ENCODE measurements around the gene COL9A3.

The COL9A3 gene

DNA sequence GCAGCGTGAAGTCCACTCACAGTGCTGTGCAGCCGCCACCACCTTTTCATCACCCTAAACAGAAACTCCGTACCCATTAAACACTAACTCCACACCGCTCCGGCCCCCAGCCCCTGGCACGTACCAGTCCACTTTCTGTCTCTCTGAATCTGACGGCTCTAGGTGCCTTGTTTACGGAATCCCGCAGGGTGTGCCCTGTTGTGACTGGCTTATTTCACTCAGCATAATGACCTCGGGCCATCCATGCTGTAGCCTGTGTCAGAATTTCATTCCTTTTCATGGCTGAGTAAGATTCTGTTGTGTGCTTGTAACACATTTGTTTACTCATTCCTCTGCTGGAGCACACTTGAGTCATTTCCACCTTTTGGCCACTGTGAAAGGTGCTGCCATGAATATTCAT is 26.8 kb downstream of the COL9A3 start:
- TF ChIP-seq, protein P1, sequence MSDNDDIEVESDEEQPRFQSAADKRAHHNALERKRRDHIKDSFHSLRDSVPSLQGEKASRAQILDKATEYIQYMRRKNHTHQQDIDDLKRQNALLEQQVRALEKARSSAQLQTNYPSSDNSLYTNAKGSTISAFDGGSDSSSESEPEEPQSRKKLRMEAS (IDR thresholded peaks at IDR 0.05): no peak
- TF ChIP-seq YY1 (IDR thresholded peaks at IDR 0.05; ENCODE audit: low read depth) (no peak), FOXM1 (IDR thresholded peaks at IDR 0.05; ENCODE audit: borderline replicate concordance, low read depth) (no peak), ZBTB7A (IDR thresholded peaks at IDR 0.05; ENCODE audit: low read depth) (no peak), CREB1 (IDR thresholded peaks at IDR 0.05; ENCODE audit: low read depth) (no peak), NFIC (IDR thresholded peaks at IDR 0.05) (no peak)

DNA sequence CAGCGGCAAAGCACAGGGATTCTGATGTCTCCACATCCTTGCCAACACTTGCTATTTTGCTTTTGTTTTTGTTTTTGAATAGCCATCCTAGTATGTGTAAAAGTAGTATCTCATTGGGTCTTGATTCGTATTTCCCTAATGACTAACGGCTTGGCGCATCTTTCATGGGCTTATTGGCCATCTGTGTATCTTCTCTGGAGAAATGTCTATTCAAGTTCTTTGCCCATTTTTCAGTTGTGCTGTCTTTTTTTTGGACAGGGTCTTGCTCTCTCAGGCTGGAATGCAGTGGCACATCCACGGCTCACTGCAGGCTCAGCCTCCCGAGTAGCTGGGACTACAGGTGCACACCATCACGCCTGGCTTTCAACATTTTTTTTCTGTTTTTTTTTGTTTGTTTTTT is 27.3 kb downstream of the COL9A3 start:
- TF ChIP-seq ZBTB7A (IDR thresholded peaks at IDR 0.05; ENCODE audit: low read depth) (no peak), TCF12 (IDR thresholded peaks at IDR 0.05; ENCODE audit: low read depth) (no peak), CEBPB (IDR thresholded peaks at IDR 0.05) (no peak), RAD21 (IDR thresholded peaks at IDR 0.05; ENCODE audit: low read depth) (no peak), CREB1 (IDR thresholded peaks at IDR 0.05; ENCODE audit: low read depth) (no peak), YY1 (IDR thresholded peaks at IDR 0.05; ENCODE audit: low read depth) (no peak), NFIC (IDR thresholded peaks at IDR 0.05) (no peak), TEAD4 (IDR thresholded peaks at IDR 0.05) (no peak), EGR1 (IDR thresholded peaks at IDR 0.05) (no peak)
- TF ChIP-seq, protein P2, sequence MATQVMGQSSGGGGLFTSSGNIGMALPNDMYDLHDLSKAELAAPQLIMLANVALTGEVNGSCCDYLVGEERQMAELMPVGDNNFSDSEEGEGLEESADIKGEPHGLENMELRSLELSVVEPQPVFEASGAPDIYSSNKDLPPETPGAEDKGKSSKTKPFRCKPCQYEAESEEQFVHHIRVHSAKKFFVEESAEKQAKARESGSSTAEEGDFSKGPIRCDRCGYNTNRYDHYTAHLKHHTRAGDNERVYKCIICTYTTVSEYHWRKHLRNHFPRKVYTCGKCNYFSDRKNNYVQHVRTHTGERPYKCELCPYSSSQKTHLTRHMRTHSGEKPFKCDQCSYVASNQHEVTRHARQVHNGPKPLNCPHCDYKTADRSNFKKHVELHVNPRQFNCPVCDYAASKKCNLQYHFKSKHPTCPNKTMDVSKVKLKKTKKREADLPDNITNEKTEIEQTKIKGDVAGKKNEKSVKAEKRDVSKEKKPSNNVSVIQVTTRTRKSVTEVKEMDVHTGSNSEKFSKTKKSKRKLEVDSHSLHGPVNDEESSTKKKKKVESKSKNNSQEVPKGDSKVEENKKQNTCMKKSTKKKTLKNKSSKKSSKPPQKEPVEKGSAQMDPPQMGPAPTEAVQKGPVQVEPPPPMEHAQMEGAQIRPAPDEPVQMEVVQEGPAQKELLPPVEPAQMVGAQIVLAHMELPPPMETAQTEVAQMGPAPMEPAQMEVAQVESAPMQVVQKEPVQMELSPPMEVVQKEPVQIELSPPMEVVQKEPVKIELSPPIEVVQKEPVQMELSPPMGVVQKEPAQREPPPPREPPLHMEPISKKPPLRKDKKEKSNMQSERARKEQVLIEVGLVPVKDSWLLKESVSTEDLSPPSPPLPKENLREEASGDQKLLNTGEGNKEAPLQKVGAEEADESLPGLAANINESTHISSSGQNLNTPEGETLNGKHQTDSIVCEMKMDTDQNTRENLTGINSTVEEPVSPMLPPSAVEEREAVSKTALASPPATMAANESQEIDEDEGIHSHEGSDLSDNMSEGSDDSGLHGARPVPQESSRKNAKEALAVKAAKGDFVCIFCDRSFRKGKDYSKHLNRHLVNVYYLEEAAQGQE (IDR thresholded peaks at IDR 0.05; ENCODE audit: low read depth): no peak
- TF ChIP-seq, protein P3, sequence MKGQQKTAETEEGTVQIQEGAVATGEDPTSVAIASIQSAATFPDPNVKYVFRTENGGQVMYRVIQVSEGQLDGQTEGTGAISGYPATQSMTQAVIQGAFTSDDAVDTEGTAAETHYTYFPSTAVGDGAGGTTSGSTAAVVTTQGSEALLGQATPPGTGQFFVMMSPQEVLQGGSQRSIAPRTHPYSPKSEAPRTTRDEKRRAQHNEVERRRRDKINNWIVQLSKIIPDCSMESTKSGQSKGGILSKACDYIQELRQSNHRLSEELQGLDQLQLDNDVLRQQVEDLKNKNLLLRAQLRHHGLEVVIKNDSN (IDR thresholded peaks at IDR 0.05): no peak
- TF ChIP-seq, protein P1 (IDR thresholded peaks at IDR 0.05): no peak

DNA sequence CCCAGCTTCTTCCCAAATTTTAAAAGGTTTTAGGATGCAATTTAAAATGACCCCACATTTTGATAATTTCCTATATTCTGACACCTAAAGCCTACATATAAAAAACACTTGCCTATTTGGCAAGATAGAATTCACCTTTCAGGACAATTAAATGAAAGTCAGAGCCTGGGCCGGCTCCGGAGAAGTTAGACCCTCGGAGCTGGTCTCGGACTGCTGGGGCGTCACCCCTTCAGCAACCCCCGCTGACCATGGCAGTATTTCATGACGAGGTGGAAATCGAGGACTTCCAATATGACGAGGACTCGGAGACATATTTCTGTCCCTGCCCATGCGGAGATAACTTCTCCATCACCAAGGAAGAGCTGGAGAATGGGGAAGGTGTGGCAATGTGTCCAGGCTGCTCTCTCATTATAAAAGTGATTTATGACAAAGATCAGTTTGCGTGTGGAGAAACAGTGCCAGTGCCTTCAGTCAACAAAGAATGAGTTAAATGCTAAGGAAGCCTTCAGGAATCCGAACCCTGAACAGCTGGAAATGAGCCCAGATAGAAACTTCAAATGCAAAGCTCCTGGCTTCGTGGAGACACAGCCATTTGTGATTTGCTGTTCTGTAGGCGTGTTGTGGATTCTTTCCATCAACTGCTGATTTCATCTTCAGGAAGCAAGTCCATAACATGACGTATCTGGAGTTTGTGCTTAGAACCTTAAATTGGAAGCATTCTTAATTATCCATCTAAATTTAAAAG is 28.7 kb downstream of the COL9A3 start:
- no peak for TF ChIP-seq RAD21 (IDR thresholded peaks at IDR 0.05; ENCODE audit: low read depth)
- TF ChIP-seq CREB1 (IDR thresholded peaks at IDR 0.05; ENCODE audit: low read depth): no peak
- TF ChIP-seq EP300 (IDR thresholded peaks at IDR 0.05; ENCODE audit: borderline replicate concordance): no peak
- no peak for TF ChIP-seq NFIC (IDR thresholded peaks at IDR 0.05)
- TF ChIP-seq, protein P3 (IDR thresholded peaks at IDR 0.05): no peak
- no peak for TF ChIP-seq TCF12 (IDR thresholded peaks at IDR 0.05; ENCODE audit: low read depth)

DNA sequence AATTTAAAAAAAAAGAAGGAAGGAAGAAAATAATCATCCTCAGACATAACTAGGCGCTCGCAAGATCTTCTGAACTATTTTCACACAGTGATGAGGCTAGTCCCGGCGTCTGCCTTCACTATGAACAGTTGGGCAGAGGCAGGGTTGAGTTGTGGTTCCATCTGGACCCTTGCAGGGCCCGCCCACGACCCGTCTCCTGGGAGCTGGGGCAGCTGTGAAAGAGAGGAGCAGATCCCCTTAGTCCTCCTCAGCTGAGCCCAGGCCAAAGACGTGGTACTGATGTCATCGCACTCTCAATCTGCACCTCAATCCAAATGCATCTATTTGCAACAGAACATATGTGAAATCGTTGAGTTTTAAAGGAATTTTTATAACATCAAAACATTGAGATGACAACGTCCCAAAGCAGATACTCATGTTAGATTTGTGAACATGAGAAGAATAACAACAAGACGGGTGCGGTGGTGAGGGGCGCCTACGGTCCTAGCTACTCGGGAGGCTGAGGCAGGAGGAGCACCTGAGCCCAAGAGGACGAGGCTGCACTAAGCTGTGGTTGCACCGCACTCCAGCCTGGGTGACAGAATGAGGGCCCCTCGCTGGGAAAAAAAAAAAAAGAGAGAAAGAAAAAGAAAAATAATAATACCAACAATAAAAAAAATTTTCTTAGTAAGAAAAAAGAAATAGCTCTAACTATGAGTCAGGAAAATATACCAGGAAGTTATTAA is 29.5 kb downstream of the COL9A3 start:
- TF ChIP-seq YY1 (IDR thresholded peaks at IDR 0.05; ENCODE audit: low read depth) (no peak), FOXM1 (IDR thresholded peaks at IDR 0.05; ENCODE audit: borderline replicate concordance, low read depth) (no peak), TCF12 (IDR thresholded peaks at IDR 0.05; ENCODE audit: low read depth) (no peak), EP300 (IDR thresholded peaks at IDR 0.05; ENCODE audit: borderline replicate concordance) (no peak), CEBPB (IDR thresholded peaks at IDR 0.05) (no peak), RAD21 (IDR thresholded peaks at IDR 0.05; ENCODE audit: low read depth) (no peak), TEAD4 (IDR thresholded peaks at IDR 0.05) (no peak), NFIC (IDR thresholded peaks at IDR 0.05) (no peak), TAF1 (IDR thresholded peaks at IDR 0.05; ENCODE audit: low read depth) (no peak), ZBTB7A (IDR thresholded peaks at IDR 0.05; ENCODE audit: low read depth) (no peak), EGR1 (IDR thresholded peaks at IDR 0.05) (no peak), CREB1 (IDR thresholded peaks at IDR 0.05; ENCODE audit: low read depth) (no peak)
- TF ChIP-seq, protein P1 (IDR thresholded peaks at IDR 0.05): no peak
- TF ChIP-seq, protein P3 (IDR thresholded peaks at IDR 0.05): no peak
- TF ChIP-seq, protein P2 (IDR thresholded peaks at IDR 0.05; ENCODE audit: low read depth): no peak

DNA sequence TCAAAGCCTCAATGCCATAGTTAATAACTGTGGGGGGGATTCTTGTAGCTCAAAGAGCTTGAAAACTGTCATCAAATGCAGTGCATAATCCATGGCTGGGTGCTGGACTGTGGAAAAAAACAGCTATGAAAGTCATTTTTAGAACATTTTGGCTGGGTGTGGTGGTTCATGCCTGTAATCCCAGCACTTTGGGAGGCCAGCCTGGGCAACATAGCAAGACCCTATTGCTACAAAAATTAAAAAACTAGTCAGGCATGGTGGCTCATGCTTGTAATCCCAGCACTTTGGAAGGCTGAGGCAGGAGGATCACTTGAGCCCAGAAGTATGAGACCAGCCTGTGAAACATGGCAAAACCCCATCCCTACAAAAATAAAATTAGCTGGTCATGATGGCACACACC is 32.6 kb downstream of the COL9A3 start:
- TF ChIP-seq TCF12 (IDR thresholded peaks at IDR 0.05; ENCODE audit: low read depth): no peak
- no peak for TF ChIP-seq CREB1 (IDR thresholded peaks at IDR 0.05; ENCODE audit: low read depth)
- TF ChIP-seq YY1 (IDR thresholded peaks at IDR 0.05; ENCODE audit: low read depth): no peak
- TF ChIP-seq, protein P1 (IDR thresholded peaks at IDR 0.05): no peak
- no peak for TF ChIP-seq TAF1 (IDR thresholded peaks at IDR 0.05; ENCODE audit: low read depth)
- TF ChIP-seq ZBTB7A (IDR thresholded peaks at IDR 0.05; ENCODE audit: low read depth): no peak
- TF ChIP-seq, protein P2 (IDR thresholded peaks at IDR 0.05; ENCODE audit: low read depth): no peak
- no peak for TF ChIP-seq EGR1 (IDR thresholded peaks at IDR 0.05)
- TF ChIP-seq CEBPB (IDR thresholded peaks at IDR 0.05): no peak
- TF ChIP-seq FOXM1 (IDR thresholded peaks at IDR 0.05; ENCODE audit: borderline replicate concordance, low read depth): no peak
- TF ChIP-seq NFIC (IDR thresholded peaks at IDR 0.05): no peak
- TF ChIP-seq EP300 (IDR thresholded peaks at IDR 0.05; ENCODE audit: borderline replicate concordance): no peak
- TF ChIP-seq, protein P3 (IDR thresholded peaks at IDR 0.05): no peak
- TF ChIP-seq TEAD4 (IDR thresholded peaks at IDR 0.05): no peak
- no peak for TF ChIP-seq RAD21 (IDR thresholded peaks at IDR 0.05; ENCODE audit: low read depth)
